Measurements from ENCODE around the gene SERGEF.

The SERGEF gene

GRCh38 chr11:18016789-18017188 is 3.9 kb upstream of the SERGEF start:
- TF ChIP-seq, protein P1, sequence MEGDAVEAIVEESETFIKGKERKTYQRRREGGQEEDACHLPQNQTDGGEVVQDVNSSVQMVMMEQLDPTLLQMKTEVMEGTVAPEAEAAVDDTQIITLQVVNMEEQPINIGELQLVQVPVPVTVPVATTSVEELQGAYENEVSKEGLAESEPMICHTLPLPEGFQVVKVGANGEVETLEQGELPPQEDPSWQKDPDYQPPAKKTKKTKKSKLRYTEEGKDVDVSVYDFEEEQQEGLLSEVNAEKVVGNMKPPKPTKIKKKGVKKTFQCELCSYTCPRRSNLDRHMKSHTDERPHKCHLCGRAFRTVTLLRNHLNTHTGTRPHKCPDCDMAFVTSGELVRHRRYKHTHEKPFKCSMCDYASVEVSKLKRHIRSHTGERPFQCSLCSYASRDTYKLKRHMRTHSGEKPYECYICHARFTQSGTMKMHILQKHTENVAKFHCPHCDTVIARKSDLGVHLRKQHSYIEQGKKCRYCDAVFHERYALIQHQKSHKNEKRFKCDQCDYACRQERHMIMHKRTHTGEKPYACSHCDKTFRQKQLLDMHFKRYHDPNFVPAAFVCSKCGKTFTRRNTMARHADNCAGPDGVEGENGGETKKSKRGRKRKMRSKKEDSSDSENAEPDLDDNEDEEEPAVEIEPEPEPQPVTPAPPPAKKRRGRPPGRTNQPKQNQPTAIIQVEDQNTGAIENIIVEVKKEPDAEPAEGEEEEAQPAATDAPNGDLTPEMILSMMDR (IDR thresholded peaks at IDR 0.05; ENCODE audit: insufficient read depth, low read length, poor library complexity, severe bottlenecking), result no peak
- TF ChIP-seq EZH2phosphoT487 (conservative IDR thresholded peaks at IDR 0.05; ENCODE audit: low read length), result no peak

GRCh38 chr11:18014876-18015275 is 2.0 kb upstream of the SERGEF start:
- no peak overlapping the region for H3K9ac ChIP-seq (ENCODE audit: low read length)
- H3K79me2 ChIP-seq (ENCODE audit: insufficient read depth, low read length), result peaks cover 24% of the 10 kb centered on the region
- H3K36me3 ChIP-seq (ENCODE audit: low read length), result no peaks in the 10 kb centered on the region
- H3F3A ChIP-seq (ENCODE audit: insufficient read depth), result peaks cover 26% of the 10 kb centered on the region
- H3K9me2 ChIP-seq (replicated peaks; ENCODE audit: insufficient read depth, low read length), result no peaks in the 10 kb centered on the region
- H3K27ac ChIP-seq (ENCODE audit: low read depth, low read length), result no peak overlapping the region
- H3K4me2 ChIP-seq (ENCODE audit: low read depth, low read length, poor library complexity, severe bottlenecking), result no peak overlapping the region
- H3K27me3 ChIP-seq (ENCODE audit: low read length), result no peaks in the 10 kb centered on the region
- no peaks in the 10 kb centered on the region for H4K20me1 ChIP-seq (ENCODE audit: low read depth, low read length)
- H2AFZ ChIP-seq (ENCODE audit: low read depth, low read length, severe bottlenecking), result no peak overlapping the region
- H3K4me3 ChIP-seq (ENCODE audit: insufficient read depth, low read length, poor library complexity, severe bottlenecking), result no peak overlapping the region
- TF ChIP-seq EZH2phosphoT487 (conservative IDR thresholded peaks at IDR 0.05; ENCODE audit: low read length), result no peak
- TF ChIP-seq, protein P1 (IDR thresholded peaks at IDR 0.05; ENCODE audit: insufficient read depth, low read length, poor library complexity, severe bottlenecking), result no peak
- H3K9me3 ChIP-seq (ENCODE audit: insufficient read depth, low read length), result no peaks in the 10 kb centered on the region

More at GRCh38 chr11:18016789-18017188, 3.9 kb upstream of the SERGEF start:
- Histone ChIP-seq H3K36me3 (ENCODE audit: low read length) (no peaks in the 10 kb centered on the region), H3K9me2 (replicated peaks; ENCODE audit: insufficient read depth, low read length) (no peaks in the 10 kb centered on the region), H4K20me1 (ENCODE audit: low read depth, low read length) (no peaks in the 10 kb centered on the region), H3K9ac (ENCODE audit: low read length) (no peak overlapping the region), H3K79me2 (ENCODE audit: insufficient read depth, low read length) (peaks cover 8% of the 10 kb centered on the region), H3K27ac (ENCODE audit: low read depth, low read length) (no peak overlapping the region), H3K4me2 (ENCODE audit: low read depth, low read length, poor library complexity, severe bottlenecking) (no peak overlapping the region), H3F3A (ENCODE audit: insufficient read depth) (peaks cover 12% of the 10 kb centered on the region), H3K9me3 (ENCODE audit: insufficient read depth, low read length) (no peaks in the 10 kb centered on the region), H3K4me3 (ENCODE audit: insufficient read depth, low read length, poor library complexity, severe bottlenecking) (no peak overlapping the region), H2AFZ (ENCODE audit: low read depth, low read length, severe bottlenecking) (no peak overlapping the region), H3K27me3 (ENCODE audit: low read length) (no peaks in the 10 kb centered on the region)

DNA sequence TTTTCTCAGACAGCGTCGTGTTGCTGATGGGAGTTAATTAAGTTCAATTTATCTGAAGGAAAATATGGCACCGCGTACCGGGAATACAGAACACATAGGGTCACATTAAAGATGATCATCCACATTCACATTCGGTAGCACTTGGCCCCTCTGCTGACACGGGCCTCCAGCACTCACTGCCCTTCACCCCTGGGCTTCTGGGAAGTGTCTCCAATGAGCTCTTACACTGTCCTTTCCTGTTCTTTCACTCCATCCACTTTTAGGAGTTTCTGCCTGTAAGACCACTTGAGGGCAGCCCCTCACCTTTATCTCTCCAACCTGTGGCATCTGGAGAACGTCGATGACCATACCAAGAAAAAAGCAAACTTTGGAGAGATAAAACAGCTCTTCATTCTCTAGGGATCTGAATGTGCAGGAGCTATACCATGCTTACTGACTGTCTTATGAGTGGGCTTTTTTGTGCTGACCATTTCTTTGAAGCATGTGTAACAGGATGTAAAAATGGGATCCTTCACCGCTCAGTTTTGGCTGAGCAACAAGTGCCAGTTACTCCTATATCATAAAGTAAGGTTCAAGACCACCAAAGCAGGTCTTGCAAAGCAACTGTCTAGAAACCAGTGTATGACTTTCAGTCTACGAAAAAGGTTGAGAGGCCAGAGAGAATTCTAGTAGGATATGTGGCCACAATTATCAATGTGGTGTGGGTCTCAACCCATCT is 1.1 kb upstream of the SERGEF start:
- Histone ChIP-seq H3K9me3 (ENCODE audit: insufficient read depth, low read length) (no peaks in the 10 kb centered on the region), H3K9me2 (replicated peaks; ENCODE audit: insufficient read depth, low read length) (no peaks in the 10 kb centered on the region), H2AFZ (ENCODE audit: low read depth, low read length, severe bottlenecking) (peak overlapping the region; percentile 82), H3K4me2 (ENCODE audit: low read depth, low read length, poor library complexity, severe bottlenecking) (peak overlapping the region; percentile 70), H3F3A (ENCODE audit: insufficient read depth) (peaks cover 26% of the 10 kb centered on the region), H3K9ac (ENCODE audit: low read length) (peak overlapping the region; percentile 86), H3K79me2 (ENCODE audit: insufficient read depth, low read length) (peaks cover 31% of the 10 kb centered on the region), H3K27ac (ENCODE audit: low read depth, low read length) (peak overlapping the region; percentile 75), H3K36me3 (ENCODE audit: low read length) (no peaks in the 10 kb centered on the region), H3K27me3 (ENCODE audit: low read length) (no peaks in the 10 kb centered on the region), H4K20me1 (ENCODE audit: low read depth, low read length) (no peaks in the 10 kb centered on the region), H3K4me3 (ENCODE audit: insufficient read depth, low read length, poor library complexity, severe bottlenecking) (peak overlapping the region; percentile 63)
- no peak for TF ChIP-seq EZH2phosphoT487 (conservative IDR thresholded peaks at IDR 0.05; ENCODE audit: low read length)
- TF ChIP-seq, protein P1 (IDR thresholded peaks at IDR 0.05; ENCODE audit: insufficient read depth, low read length, poor library complexity, severe bottlenecking), result no peak
